Measurements from ENCODE around the gene NKAIN2.

DNA sequence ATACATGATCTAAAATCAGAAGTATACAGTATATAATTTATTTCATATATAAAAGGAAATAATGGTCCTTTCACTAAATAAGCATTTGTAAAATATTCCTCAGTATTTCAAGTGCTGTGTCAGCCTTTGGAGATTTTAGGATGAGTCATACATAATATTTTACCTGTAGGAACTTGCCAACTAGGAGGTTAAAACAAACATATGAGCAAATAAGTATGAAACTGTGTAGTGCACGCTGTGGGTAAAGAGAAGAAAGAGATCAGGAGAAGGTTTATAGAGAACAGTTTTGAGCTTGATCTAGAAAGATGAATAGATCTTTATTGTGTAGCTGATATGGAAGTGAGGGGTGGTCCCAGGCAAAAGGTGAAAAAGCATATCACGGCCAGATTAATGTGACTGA lies 988.7 kb downstream of the NKAIN2 start:
- TF ChIP-seq POLR2A (IDR thresholded peaks at IDR 0.05; ENCODE audit: low read depth, low read length) = no peak
- TF ChIP-seq, protein P1, sequence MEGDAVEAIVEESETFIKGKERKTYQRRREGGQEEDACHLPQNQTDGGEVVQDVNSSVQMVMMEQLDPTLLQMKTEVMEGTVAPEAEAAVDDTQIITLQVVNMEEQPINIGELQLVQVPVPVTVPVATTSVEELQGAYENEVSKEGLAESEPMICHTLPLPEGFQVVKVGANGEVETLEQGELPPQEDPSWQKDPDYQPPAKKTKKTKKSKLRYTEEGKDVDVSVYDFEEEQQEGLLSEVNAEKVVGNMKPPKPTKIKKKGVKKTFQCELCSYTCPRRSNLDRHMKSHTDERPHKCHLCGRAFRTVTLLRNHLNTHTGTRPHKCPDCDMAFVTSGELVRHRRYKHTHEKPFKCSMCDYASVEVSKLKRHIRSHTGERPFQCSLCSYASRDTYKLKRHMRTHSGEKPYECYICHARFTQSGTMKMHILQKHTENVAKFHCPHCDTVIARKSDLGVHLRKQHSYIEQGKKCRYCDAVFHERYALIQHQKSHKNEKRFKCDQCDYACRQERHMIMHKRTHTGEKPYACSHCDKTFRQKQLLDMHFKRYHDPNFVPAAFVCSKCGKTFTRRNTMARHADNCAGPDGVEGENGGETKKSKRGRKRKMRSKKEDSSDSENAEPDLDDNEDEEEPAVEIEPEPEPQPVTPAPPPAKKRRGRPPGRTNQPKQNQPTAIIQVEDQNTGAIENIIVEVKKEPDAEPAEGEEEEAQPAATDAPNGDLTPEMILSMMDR (IDR thresholded peaks at IDR 0.05; ENCODE audit: extremely low read depth in 1 of 2, insufficient read depth in 1 of 2, low read depth in 1 of 2, low read length in 2 of 2) = no peak
- TF ChIP-seq MYC (IDR thresholded peaks at IDR 0.05; ENCODE audit: low read depth, low read length) = no peak
- no peak for TF ChIP-seq GATA2 (IDR thresholded peaks at IDR 0.05; ENCODE audit: insufficient read depth, insufficient read length, low read depth, low read length)
- TF ChIP-seq POLR2AphosphoS5 (IDR thresholded peaks at IDR 0.05; ENCODE audit: insufficient read depth, low read depth, low read length) = no peak
- TF ChIP-seq EZH2 (IDR thresholded peaks at IDR 0.05; ENCODE audit: borderline replicate concordance, low read depth, low read length, severe bottlenecking) = no peak
- TF ChIP-seq, protein P2, sequence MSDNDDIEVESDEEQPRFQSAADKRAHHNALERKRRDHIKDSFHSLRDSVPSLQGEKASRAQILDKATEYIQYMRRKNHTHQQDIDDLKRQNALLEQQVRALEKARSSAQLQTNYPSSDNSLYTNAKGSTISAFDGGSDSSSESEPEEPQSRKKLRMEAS (IDR thresholded peaks at IDR 0.05; ENCODE audit: insufficient read depth, insufficient read length) = no peak
- no peak for TF ChIP-seq JUN (IDR thresholded peaks at IDR 0.05; ENCODE audit: borderline replicate concordance, insufficient read depth, insufficient read length, low read depth)
